Stimulated activated naive CD8-positive, alpha-beta T cell treated with anti-CD3 and anti-CD28 coated beads, Interleukin-15, amount 100 ng/mL, for 72 hours (primary cell): ENCODE data around the gene CCDC12.
A peak's percentile ranks its signal among the peaks of the same experiment; 100 is the strongest.

Experiments used
- ATAC-seq: fragments of 150-1000 bp; cut with Tn5 transposase; 2 replicates; pipeline ENCODE4 v1.10.0; 2021; ENCODE audit warnings: mild to moderate bottlenecking, moderate library complexity
- DNase-seq, 2 donors: peaks; one replicate each; pipeline ENCODE4 v3.0.0; 2021 to 2022
- H3K27ac Mint-ChIP-seq, 2 donors: one replicate each; pipeline ENCODE4 v1.8.0; 2022; ENCODE audit warnings: mild to moderate bottlenecking in 2 of 2, mixed read lengths in 2 of 2, moderate library complexity in 2 of 2
- H3K27me3 Mint-ChIP-seq: one replicate; pipeline ENCODE4 v1.8.0; 2022; ENCODE audit warnings: mixed read lengths
- H3K4me1 Mint-ChIP-seq: one replicate; pipeline ENCODE4 v1.8.0; 2022; ENCODE audit warnings: mild to moderate bottlenecking, mixed read lengths
- H3K4me3 Mint-ChIP-seq, 2 donors: one replicate each; pipeline ENCODE4 v1.8.0; 2022; ENCODE audit warnings: mild to moderate bottlenecking in 2 of 2, mixed read lengths in 2 of 2, moderate library complexity in 1 of 2
- H3K9me3 Mint-ChIP-seq, 2 donors: one replicate each; pipeline ENCODE4 v1.8.0; 2022; ENCODE audit warnings: mixed read lengths in 2 of 2

Gene CCDC12

GRCh38 chr3:47010910-47011309, 34.4 kb upstream of the CCDC12 start:
- H3K27me3 Mint-ChIP-seq: no peaks in the 10 kb centered on the region
- H3K4me1 Mint-ChIP-seq: peaks cover 40% of the 10 kb centered on the region
- no peak for DNase-seq
- H3K27ac Mint-ChIP-seq: peak overlapping the region in 1 of 2 donors; percentile 23
- H3K4me3 Mint-ChIP-seq: peak overlapping the region in 1 of 2 donors; percentile 47
- ATAC-seq: no peak
- H3K9me3 Mint-ChIP-seq: no peaks in the 10 kb centered on the region

- Mint-ChIP-seq H3K27me3 (no peaks in the 10 kb centered on the region), H3K27ac (peak overlapping the region in 1 of 2 donors; percentile 98), H3K4me1 (peaks cover 38% of the 10 kb centered on the region), H3K9me3 (no peaks in the 10 kb centered on the region), H3K4me3 (peak overlapping the region; percentile 54 to 89)
- DNase-seq: no peak
- no peak for ATAC-seq
Measured at GRCh38 chr3:47010111-47010712, 33.7 kb upstream of the CCDC12 start.

GRCh38 chr3:47009225-47010110, 32.9 kb upstream of the CCDC12 start:
- DNase-seq: peak; percentile 87 to 88

GRCh38 chr3:47008851-47009224, 32.3 kb upstream of the CCDC12 start:
- Mint-ChIP-seq H3K27me3 (no peaks in the 10 kb centered on the region), H3K27ac (peak overlapping the region in 1 of 2 donors; percentile 34), H3K4me3 (peak overlapping the region in 1 of 2 donors; percentile 9), H3K4me1 (peaks cover 34% of the 10 kb centered on the region), H3K9me3 (no peaks in the 10 kb centered on the region)
- no peak for DNase-seq
- no peak for ATAC-seq

More at GRCh38 chr3:47009225-47010110, 32.9 kb upstream of the CCDC12 start:
- Mint-ChIP-seq H3K9me3 (no peaks in the 10 kb centered on the region), H3K4me1 (peaks cover 36% of the 10 kb centered on the region), H3K4me3 (peak overlapping the region; percentile 54 to 89), H3K27me3 (no peaks in the 10 kb centered on the region), H3K27ac (peak overlapping the region; percentile 54 to 98)
- peak; percentile 92 for ATAC-seq

GRCh38 chr3:47008234-47008796, 31.8 kb upstream of the CCDC12 start:
- Mint-ChIP-seq H3K9me3 (no peaks in the 10 kb centered on the region), H3K27ac (no peak overlapping the region), H3K27me3 (no peaks in the 10 kb centered on the region), H3K4me3 (no peak overlapping the region), H3K4me1 (peaks cover 29% of the 10 kb centered on the region)
- DNase-seq: no peak
- no peak for ATAC-seq

DNA sequence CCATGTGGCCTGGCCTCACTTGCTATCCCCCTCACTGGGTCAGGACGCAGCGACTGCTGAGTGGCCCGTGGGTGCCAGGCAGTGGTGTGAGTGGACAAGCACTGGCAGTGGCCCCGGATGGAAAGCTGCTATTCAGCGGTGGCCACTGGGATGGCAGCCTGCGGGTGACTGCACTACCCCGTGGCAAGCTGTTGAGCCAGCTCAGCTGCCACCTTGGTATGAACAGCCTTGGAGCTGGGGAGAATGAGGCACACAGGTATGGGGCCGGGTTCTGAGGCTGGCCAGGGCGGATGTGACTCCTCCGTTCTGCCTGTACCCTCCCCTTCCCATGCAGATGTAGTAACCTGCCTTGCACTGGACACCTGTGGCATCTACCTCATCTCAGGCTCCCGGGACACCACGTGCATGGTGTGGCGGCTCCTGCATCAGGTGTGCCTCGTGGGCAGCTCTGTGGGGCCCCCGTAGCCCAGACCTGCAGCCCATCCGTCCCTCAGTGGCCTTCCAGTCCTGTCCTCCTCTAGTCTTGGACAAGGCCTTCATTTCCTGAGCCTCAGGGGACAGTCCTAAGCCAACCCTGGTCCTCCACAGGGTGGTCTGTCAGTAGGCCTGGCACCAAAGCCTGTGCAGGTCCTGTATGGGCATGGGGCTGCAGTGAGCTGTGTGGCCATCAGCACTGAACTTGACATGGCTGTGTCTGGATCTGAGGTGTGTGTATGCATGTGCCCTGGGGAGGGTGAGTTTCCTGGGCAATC, 31.1 kb upstream of the CCDC12 start:
- Mint-ChIP-seq H3K4me3 (no peak overlapping the region), H3K4me1 (peaks cover 23% of the 10 kb centered on the region), H3K27ac (no peak overlapping the region), H3K27me3 (no peaks in the 10 kb centered on the region), H3K9me3 (no peaks in the 10 kb centered on the region)
- ATAC-seq (no peak), DNase-seq (no peak)

DNA sequence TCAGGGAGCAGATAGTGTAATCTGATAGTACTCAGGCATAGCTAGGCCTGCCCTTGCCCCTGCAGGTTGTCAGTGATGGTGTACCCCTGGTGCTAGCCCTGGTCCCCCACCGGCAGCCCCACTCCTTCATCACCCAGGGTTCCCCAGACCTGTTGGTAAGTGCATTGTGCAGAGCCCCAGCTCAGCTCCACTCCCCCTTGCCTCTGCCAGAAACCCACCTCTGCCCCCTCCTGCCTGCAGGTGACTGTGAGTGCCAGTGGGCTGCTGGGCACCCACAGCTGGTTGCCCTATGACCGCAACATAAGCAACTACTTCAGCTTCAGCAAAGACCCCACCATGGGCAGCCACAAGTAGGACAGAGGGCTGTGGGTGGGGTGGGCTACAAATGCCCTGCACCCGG, 30.5 kb upstream of the CCDC12 start:
- no peak overlapping the region for H3K4me3 Mint-ChIP-seq
- peaks cover 19% of the 10 kb centered on the region for H3K4me1 Mint-ChIP-seq
- DNase-seq: no peak
- ATAC-seq: no peak
- H3K27ac Mint-ChIP-seq: no peak overlapping the region
- no peaks in the 10 kb centered on the region for H3K9me3 Mint-ChIP-seq
- no peaks in the 10 kb centered on the region for H3K27me3 Mint-ChIP-seq

DNA sequence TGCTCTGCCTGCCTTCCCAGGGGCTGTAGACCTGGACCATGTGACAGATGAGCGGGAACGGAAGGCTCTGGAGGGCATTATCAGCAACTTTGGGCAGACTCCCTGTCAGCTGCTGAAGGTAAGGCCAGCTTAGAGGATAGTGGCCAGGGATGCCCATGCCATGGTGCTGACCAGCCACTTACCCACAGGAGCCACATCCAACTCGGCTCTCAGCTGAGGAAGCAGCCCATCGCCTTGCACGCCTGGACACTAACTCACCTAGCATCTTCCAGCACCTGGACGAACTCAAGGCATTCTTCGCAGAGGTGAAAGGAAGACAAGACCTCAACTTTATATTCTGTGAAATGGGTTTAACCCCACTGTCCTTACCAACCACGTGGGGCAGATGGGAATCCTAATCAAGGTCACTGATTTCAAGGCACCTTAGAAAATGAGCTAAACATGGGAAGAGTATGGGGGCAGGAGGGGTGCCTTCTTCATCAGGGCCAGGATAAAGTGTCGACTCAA, 29.7 kb upstream of the CCDC12 start:
- no peak for ATAC-seq
- Mint-ChIP-seq H3K27me3 (no peaks in the 10 kb centered on the region), H3K4me3 (no peak overlapping the region), H3K9me3 (no peaks in the 10 kb centered on the region), H3K4me1 (peaks cover 18% of the 10 kb centered on the region), H3K27ac (no peak overlapping the region)
- no peak for DNase-seq

DNA sequence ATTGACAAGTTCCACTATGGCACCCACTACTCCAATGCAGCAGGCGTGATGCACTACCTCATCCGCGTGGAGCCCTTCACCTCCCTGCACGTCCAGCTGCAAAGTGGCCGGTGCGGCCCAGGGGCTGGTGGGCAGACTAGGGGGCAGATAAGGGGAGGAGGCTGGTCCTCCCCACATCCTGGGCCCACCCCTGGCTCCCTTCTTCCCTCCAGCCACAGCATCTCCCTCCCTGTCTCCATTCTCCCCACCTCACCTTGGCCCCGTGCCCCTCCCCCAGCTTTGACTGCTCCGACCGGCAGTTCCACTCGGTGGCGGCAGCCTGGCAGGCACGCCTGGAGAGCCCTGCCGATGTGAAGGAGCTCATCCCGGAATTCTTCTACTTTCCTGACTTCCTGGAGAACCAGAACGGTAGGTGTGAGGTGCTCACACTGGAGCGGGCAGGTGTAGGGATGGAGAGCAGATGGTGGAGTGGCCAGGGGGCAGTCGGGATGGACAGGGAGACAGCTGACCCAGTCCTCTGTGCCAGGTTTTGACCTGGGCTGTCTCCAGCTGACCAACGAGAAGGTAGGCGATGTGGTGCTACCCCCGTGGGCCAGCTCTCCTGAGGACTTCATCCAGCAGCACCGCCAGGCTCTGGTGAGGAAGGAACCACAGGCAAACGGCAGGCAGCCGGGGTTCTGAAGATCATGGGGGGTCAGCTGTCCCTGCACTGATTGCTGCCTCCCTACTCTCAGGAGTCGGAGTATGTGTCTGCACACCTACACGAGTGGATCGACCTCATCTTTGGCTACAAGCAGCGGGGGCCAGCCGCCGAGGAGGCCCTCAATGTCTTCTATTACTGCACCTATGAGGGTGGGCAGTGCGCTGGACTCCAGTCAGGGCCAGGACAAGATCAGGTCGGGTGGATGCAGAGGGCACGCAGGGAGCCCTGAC, 28.9 kb upstream of the CCDC12 start:
- Mint-ChIP-seq H3K9me3 (no peaks in the 10 kb centered on the region), H3K27me3 (no peaks in the 10 kb centered on the region), H3K27ac (no peak overlapping the region), H3K4me3 (no peak overlapping the region), H3K4me1 (peaks cover 16% of the 10 kb centered on the region)
- DNase-seq (no peak), ATAC-seq (no peak)

GRCh38 chr3:47004369-47005211, 28.0 kb upstream of the CCDC12 start:
- Mint-ChIP-seq H3K27ac (no peak overlapping the region), H3K27me3 (no peaks in the 10 kb centered on the region), H3K4me1 (peaks cover 15% of the 10 kb centered on the region), H3K9me3 (no peaks in the 10 kb centered on the region), H3K4me3 (no peak overlapping the region)
- DNase-seq (no peak), ATAC-seq (no peak)

GRCh38 chr3:47003461-47004368, 27.2 kb upstream of the CCDC12 start:
- Mint-ChIP-seq H3K4me1 (peaks cover 13% of the 10 kb centered on the region), H3K27me3 (no peaks in the 10 kb centered on the region), H3K4me3 (no peak overlapping the region), H3K27ac (no peak overlapping the region), H3K9me3 (no peaks in the 10 kb centered on the region)
- DNase-seq (no peak), ATAC-seq (no peak)

DNA sequence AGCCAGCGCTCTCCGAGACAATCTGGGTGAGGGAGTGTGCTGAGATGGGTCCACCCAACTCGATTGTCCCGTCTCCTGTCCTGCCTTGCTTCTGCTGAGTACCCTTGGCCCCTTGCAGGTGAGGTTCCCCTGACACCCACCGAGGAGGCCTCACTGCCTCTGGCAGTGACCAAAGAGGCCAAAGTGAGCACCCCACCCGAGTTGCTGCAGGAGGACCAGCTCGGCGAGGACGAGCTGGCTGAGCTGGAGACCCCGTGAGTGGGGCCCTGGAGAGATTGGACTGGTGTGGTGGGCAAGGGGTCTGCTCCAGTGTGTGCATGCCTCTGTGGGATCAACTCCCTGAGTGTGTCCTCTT, 26.5 kb upstream of the CCDC12 start:
- Mint-ChIP-seq H3K4me1 (peaks cover 20% of the 10 kb centered on the region), H3K4me3 (no peak overlapping the region), H3K27me3 (no peaks in the 10 kb centered on the region), H3K9me3 (no peaks in the 10 kb centered on the region), H3K27ac (no peak overlapping the region)
- no peak for ATAC-seq
- DNase-seq: no peak
